Chondrocyte (in vitro differentiated cells): ENCODE results near the gene GTF2I. TPM values are rescaled to one million over a fixed set of nuclear protein-coding genes. Genes with fewer than 3 reads are reported as not detected.
"Not testable (repeated sequence)": the region's sequence is repeated elsewhere in the genome, so short reads cannot be mapped to it uniquely, and the experiment has no call there.

Source experiments
- DNase-seq: peaks from one replicate; pipeline ENCODE4 v3.0.0; 2021; ENCODE audit warnings: mixed read lengths, low spot score
- H3K27ac Mint-ChIP-seq: one replicate; pipeline ENCODE4 v1.8.0; 2021; ENCODE audit warnings: mild to moderate bottlenecking, moderate library complexity, mixed read lengths; ENCODE audit not compliant: unreplicated experiment
- H3K27me3 Mint-ChIP-seq: 2 replicates; pipeline ENCODE4 v1.8.0; 2021; ENCODE audit warnings: low read depth, mixed read lengths
- H3K36me3 Mint-ChIP-seq: 2 replicates; pipeline ENCODE4 v1.8.0; 2021; ENCODE audit warnings: low read depth, mixed read lengths
- H3K4me1 Mint-ChIP-seq: 2 replicates; pipeline ENCODE4 v1.8.0; 2021; ENCODE audit warnings: low read depth, mild to moderate bottlenecking, mixed read lengths
- H3K4me3 Mint-ChIP-seq: one replicate; pipeline ENCODE4 v1.8.0; 2021; ENCODE audit warnings: mild to moderate bottlenecking, moderate library complexity, mixed read lengths; ENCODE audit not compliant: unreplicated experiment
- H3K9me3 Mint-ChIP-seq: 2 replicates; pipeline ENCODE4 v1.8.0; 2021; ENCODE audit warnings: low read depth, mixed read lengths
- total RNA-seq: library from RNA; stranded (reverse); gene quantifications from 3 replicates; pipeline ENCODE4 v1.2.1, GENCODE V29; 2021
- TF ChIP-seq, protein P1 (sequence below): fragments of 200-600 bp; sonication (generic); IDR thresholded peaks from 2 replicates; pipeline ENCODE4 v1.5.0; 2021; ENCODE audit warnings: antibody characterized with exemption, mild to moderate bottlenecking, moderate library complexity

GTF2I gene
- total RNA-seq, 1 donor from 2014 or later, result 157 TPM

DNA sequence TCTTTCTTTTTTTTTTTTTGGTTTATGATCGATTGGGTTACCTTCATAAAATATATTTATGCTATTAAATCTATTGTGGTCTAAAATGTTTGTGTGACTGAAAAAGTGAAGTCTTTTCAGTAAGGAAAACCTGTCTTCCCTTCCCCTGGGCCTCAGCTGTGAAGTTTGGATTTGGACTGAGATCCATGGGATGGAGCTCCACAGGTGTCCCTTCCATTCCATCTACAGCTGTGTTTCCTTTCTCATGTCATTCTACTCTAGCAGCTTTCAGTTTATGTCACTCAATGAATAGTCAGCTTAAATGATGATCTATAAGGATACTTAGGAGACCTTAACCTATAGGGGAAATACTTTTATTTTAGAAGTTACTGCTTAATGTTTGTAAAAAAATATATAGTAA lies 68.3 kb downstream of the GTF2I start:
- DNase-seq, result no peak
- TF ChIP-seq, protein P1, sequence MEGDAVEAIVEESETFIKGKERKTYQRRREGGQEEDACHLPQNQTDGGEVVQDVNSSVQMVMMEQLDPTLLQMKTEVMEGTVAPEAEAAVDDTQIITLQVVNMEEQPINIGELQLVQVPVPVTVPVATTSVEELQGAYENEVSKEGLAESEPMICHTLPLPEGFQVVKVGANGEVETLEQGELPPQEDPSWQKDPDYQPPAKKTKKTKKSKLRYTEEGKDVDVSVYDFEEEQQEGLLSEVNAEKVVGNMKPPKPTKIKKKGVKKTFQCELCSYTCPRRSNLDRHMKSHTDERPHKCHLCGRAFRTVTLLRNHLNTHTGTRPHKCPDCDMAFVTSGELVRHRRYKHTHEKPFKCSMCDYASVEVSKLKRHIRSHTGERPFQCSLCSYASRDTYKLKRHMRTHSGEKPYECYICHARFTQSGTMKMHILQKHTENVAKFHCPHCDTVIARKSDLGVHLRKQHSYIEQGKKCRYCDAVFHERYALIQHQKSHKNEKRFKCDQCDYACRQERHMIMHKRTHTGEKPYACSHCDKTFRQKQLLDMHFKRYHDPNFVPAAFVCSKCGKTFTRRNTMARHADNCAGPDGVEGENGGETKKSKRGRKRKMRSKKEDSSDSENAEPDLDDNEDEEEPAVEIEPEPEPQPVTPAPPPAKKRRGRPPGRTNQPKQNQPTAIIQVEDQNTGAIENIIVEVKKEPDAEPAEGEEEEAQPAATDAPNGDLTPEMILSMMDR, result no peak
- Mint-ChIP-seq H3K4me1 (no peaks in the 10 kb centered on the region), H3K27ac (no peak overlapping the region), H3K9me3 (no peaks in the 10 kb centered on the region), H3K27me3 (no peaks in the 10 kb centered on the region), H3K36me3 (peaks cover 12% of the 10 kb centered on the region), H3K4me3 (no peak overlapping the region)

DNA sequence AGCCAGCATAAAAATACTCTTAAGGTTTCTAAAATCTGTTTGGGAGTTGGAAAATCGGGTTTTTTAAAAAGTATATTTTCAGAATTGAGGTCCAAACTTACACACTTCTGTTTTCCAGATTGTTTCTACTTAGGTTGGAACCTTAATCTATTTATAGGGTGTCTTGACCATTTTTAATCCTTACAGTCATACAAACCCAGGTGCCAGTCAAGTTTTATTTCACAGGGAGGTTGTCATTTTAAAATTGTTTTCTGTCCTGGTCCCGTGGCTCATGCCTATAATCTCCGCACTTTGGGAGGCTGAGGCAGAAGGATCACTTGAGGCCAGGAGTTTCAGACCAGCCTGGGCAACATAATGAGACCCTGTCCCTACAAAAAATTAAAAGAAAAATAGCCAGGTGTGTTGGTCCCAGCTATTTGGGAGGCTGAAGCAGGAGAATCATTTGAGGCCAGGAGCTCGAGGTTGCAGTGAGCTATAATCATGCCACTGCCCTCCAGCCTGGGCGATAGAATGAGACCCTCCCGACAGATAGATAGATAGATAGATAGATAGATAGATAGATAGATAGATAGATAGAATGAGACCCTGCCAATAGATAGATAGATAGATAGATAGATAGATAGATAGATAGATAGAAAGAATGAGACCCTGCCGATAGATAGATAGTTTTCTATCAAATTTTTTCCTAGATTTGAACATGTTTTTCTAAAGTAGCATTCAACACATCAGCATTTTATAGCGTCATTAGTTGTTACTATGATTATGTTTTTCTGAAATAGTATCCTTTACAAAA lies 69.0 kb downstream of the GTF2I start:
- peaks cover 13% of the 10 kb centered on the region for H3K36me3 Mint-ChIP-seq
- H3K27ac Mint-ChIP-seq, result no peak overlapping the region

DNA sequence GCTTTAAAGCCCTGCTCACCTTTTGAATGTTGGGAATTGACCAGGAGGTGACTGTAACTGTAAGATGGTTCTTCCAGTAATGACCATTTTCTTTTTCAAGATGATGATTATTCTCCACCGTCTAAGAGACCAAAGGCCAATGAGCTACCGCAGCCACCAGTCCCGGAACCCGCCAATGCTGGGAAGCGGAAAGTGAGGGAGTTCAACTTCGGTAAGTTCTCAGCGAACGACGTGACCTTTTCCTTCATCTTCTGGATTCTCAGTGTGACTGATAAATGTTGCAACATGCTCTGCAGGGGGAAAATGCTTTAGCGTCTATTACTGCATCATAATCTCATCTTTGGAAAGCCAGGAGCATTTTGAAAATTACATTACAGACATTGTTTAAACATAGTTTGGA lies 71.2 kb downstream of the GTF2I start:
- H3K27me3 Mint-ChIP-seq, H3K4me1 Mint-ChIP-seq, H3K4me3 Mint-ChIP-seq, H3K9me3 Mint-ChIP-seq, H3K27ac Mint-ChIP-seq, H3K36me3 Mint-ChIP-seq, DNase-seq: not testable (repeated sequence)

More for the DNA sequence above, 69.0 kb downstream of the GTF2I start:
- Mint-ChIP-seq H3K4me3 (no peak overlapping the region), H3K27me3 (no peaks in the 10 kb centered on the region), H3K9me3 (no peaks in the 10 kb centered on the region), H3K4me1 (no peaks in the 10 kb centered on the region)
- no peak for DNase-seq
- TF ChIP-seq, protein P1, result no peak

DNA sequence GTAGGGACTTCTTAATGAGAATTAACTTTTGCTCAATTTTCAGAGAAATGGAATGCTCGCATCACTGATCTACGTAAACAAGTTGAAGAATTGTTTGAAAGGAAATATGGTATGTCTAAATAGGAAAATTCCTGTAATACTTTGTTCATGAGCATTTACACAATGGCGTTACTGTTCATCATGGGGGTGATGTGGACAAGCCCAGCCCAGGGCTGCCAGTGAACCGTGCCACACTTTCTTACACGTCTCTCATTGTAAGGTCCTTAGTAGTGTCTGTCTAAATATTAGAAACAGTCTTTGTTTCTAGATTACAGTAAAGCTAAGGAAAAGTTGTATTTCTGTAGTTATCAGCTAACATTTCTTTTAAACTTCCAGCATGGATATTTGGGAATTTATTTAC lies 72.7 kb downstream of the GTF2I start:
- not testable (repeated sequence) for H3K9me3 Mint-ChIP-seq, H3K27ac Mint-ChIP-seq, H3K4me1 Mint-ChIP-seq, H3K27me3 Mint-ChIP-seq, DNase-seq, H3K36me3 Mint-ChIP-seq, H3K4me3 Mint-ChIP-seq

DNA sequence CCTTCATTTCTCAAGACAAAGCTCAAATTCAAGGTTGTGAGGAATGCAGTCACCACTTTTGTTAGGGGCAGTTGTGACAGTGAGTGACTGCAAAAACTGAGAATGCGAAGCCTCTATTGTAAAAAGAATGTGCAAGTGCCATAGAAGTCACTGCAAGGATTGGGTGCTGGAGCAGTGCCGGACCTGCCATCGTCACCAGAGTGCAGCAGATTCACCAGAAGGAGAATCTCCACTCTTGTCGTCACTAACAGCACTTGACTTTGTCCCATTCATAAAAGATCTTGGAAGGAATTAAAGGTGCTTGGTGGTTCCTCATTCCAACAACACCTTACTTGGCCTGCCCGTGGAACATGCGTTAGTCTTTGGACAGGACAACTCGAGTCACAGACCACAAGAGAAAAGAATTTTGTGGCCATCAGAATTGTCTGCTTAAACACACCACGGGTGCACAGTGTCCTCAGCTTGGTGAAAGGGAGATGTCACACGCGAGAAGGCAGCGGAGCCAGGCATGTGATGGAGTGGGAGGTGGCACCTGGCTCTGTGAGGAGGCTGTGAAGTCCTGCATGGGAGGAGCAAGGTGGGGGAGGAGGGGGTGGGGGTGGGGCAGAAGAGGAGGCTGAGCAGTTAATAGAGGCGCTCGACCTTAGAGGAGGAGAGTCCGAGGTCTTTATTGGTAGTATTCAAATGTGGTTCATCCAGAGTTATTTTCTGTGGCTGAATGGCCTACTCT lies 82.6 kb downstream of the GTF2I start:
- not testable (repeated sequence) for DNase-seq, H3K36me3 Mint-ChIP-seq, H3K4me3 Mint-ChIP-seq, H3K9me3 Mint-ChIP-seq, H3K27me3 Mint-ChIP-seq, H3K27ac Mint-ChIP-seq, H3K4me1 Mint-ChIP-seq

DNA sequence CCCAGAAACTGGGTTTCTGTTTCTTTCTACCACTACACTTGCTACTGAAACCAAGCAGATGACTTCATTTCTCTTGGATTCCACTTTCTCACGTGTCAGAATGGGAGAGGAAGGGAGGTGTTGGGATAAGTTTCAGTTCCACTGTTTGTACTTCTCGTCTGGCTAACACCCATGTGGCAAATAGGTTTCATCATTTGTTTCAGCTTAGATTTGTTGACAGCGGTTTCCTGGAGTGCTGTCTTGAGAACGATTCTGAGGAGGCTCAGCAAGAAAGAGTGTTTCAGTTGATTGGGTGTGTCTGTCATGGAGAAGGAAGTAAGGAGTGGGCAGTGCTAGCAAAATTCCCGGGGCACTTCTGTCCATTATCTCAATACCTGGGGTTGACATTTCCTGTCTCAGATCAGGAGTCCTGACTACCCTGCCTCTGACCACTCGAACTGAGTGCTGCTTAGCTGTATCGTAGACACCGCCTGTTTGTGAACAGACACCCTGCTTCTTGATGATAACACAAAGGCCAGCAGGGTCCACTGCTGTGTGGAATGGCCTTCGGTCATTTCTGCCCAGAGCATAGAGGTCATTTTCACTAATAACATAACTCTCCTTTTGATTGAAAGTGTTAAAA lies 86.5 kb downstream of the GTF2I start:
- not testable (repeated sequence) for H3K27me3 Mint-ChIP-seq, H3K4me1 Mint-ChIP-seq, H3K27ac Mint-ChIP-seq, H3K36me3 Mint-ChIP-seq, H3K4me3 Mint-ChIP-seq, H3K9me3 Mint-ChIP-seq, DNase-seq

DNA sequence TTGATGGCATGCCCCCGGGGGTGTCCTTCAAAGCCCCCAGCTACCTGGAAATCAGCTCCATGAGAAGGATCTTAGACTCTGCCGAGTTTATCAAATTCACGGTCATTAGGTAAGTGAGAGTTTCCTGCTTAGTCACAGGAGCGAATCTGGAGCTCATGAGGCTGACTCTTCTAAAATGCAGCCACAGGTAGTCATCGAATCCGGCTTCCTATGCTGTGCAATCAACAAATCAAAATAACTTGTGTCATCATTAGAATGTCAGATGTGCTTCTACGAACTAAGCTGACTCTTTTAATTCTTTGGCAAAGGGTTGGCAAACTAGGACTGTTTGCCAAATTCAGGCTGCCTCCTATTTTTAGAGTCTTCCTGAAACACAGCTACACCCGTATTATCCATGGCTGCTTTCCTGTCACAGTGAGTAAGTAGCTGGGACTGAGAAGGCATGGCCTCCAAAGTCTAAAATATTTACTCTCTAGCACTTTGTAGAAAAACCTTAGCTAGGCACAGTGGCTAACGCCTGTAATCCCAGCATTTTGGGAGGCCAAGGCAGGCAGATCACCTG lies 96.5 kb downstream of the GTF2I start:
- H3K4me1 Mint-ChIP-seq, H3K36me3 Mint-ChIP-seq, H3K9me3 Mint-ChIP-seq, H3K27me3 Mint-ChIP-seq, DNase-seq, H3K4me3 Mint-ChIP-seq, H3K27ac Mint-ChIP-seq: not testable (repeated sequence)

DNA sequence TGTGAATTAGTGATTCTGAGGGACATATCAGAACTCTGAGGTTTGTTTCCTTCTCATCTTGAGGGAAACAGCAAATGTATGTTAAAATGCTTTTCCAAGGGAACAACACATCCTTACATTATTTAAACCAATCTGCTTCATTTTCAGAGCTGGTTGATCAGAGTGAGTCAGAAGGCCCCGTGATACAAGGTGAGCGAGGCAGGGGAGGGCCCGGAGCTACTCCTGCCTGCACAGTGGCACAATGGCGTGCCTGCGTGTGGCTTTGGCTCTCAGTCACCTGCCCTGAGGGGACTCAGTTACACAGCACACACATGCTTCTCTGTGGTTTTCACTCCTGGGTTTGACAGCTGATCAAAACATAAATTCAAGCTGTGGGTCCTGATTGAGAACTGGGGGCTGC lies 99.2 kb downstream of the GTF2I start:
- not testable (repeated sequence) for H3K27me3 Mint-ChIP-seq, H3K4me1 Mint-ChIP-seq, H3K9me3 Mint-ChIP-seq, H3K4me3 Mint-ChIP-seq, H3K36me3 Mint-ChIP-seq, H3K27ac Mint-ChIP-seq, DNase-seq

DNA sequence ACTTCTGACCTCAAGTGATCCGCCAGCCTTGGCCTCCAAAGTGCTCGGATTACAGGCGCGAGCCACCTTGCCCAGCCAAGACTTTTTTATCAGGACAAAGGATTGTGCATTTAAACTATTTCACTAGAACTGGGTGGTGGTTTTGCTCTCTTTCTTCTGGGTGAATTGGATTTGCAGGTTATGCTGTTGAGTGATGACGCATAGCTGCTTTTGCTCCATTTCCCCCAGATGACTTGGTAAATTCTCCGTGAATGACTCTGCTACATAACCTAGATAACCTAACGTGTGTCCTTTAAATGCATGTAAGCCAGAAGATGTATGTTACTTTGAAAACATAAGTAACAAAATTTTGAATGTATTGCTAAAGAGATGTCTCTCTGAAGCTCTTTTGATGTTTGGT lies 100.8 kb downstream of the GTF2I start:
- DNase-seq, H3K4me1 Mint-ChIP-seq, H3K27me3 Mint-ChIP-seq, H3K36me3 Mint-ChIP-seq, H3K27ac Mint-ChIP-seq, H3K9me3 Mint-ChIP-seq, H3K4me3 Mint-ChIP-seq: not testable (repeated sequence)

DNA sequence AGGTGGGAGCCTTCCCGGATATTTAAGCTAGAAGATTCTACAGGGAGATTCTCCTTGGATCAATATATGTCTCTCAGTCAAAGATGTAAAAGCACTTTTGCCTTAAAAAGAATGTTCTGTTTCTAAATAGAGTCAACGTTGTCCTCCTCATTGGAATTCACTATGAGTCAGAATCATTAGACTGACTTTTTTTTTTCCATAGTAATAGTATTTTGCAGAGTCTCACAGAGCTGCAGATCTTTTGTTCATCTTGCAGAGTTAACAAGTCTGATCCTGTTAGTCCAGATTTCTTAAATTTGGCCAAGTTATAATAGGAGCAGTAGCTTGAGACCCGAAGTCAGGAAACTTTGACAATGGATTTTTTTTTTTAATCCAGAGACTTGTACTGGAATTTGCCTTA lies 101.5 kb downstream of the GTF2I start:
- H3K4me3 Mint-ChIP-seq, H3K36me3 Mint-ChIP-seq, H3K27me3 Mint-ChIP-seq, H3K27ac Mint-ChIP-seq, DNase-seq, H3K4me1 Mint-ChIP-seq, H3K9me3 Mint-ChIP-seq: not testable (repeated sequence)
